Tongue (tissue), 2 donors: ENCODE measurements around the gene TBC1D19. TPM values are rescaled to one million over a fixed set of nuclear protein-coding genes. Genes with fewer than 3 reads are reported as not detected.
"Not testable (repeated sequence)": the region's sequence is repeated elsewhere in the genome, so short reads cannot be mapped to it uniquely, and the experiment has no call there.

Experiments used
- DNase-seq: peaks from one replicate; pipeline ENCODE4 v3.0.0-alpha.2; 2015
- total RNA-seq: library from RNA; depleted of rRNA; stranded (reverse); fragments of >200 nt; gene quantifications from one replicate; pipeline ENCODE4 v1.2.3, GENCODE V29; 2014

Gene TBC1D19
- total RNA-seq, 1 donor from 2014 or later: 40.3 TPM

DNA sequence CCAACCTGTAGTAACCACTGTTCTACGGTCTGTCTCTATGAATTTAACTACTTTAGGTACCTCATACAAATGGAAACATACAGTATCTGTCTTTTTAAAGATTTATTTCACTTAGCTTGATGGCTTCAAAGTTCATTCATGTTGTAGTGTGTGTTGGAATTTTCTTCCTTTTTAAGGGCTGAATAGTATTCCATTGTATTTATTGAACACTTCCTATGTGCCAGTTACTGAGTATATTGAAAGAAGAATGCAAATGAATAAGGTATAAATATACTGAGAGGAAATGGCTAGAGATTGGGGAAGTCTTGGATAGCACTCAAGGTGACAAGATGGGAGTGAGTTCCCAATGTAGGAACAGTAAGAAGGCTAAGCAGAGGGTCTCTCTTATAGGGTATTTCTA, 17.3 kb downstream of the TBC1D19 start:
- no peak for DNase-seq

DNA sequence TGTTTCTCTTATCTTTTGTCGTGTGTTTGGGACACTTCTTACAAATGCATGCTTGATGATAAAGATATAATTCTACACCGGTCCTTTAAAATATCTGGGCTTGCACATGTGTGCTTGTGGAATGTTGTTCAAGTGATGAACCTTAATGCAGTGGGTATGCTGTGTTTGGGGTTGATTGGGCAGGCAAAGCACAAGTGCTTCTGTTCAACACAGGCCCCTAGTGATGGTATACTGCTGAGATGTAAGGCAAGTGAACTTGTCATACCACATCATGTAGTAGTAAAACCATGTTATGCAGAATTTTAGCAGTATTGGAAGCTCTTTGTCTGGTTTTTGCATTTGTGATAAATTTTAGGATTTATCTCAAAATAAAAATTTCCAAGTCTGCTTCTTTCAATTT, 23.9 kb downstream of the TBC1D19 start:
- DNase-seq: no peak

DNA sequence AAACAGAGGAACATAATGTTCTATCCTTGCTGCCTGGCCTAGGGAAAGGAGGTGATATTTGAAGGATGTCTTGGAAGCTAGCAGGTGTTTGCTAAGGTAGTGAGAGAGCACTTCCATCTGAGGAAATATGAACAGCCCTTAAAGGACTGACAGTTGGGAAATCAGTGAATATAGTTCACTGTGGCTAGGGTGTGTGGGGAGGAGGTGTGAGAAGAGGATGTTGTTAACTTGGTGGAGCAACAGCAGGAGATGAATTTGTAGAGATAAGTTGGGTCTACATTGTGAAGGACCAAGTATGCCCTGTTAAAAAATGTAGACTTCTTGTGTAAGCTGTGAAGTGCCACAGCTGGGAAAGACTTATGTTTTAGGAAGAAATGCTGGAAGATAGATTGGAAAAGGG, 25.5 kb downstream of the TBC1D19 start:
- DNase-seq: no peak

DNA sequence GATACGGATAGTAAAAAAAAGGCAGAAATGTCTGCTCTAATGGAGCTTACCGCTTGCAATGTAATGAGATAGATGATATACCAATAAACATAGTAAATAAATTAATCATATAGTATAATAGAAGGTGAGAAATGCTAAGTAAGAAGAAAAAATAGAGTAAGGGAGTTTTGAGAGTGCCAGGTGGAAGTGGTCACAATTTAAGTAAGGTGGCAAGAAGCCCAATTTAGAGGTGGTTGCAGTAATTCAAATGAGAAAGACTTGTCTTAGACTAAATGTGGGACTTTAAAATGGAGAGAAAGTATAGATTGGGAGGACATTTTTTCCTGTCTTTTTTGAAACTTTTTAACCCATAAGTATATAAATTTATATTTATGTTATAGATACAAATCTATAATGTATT, 26.0 kb downstream of the TBC1D19 start:
- DNase-seq: no peak

DNA sequence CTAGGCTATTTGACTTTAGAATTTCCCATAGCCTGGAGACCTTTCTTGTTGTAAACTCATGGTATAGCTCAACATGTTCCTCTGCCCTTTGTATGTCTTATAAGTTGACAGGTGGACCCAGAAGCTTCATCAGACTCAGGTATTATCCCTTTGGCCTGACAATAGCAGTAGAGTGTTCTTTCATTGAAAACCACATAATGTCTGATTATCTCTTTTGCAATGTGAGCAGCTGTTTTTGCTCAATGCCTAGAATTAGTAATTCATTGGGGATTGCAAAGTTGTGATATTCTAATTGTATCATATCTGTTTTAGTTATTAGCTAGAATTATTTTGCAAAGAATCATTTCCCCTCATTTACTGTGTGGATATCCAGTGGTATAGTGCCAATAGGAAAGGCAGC, 27.5 kb downstream of the TBC1D19 start:
- DNase-seq: no peak

DNA sequence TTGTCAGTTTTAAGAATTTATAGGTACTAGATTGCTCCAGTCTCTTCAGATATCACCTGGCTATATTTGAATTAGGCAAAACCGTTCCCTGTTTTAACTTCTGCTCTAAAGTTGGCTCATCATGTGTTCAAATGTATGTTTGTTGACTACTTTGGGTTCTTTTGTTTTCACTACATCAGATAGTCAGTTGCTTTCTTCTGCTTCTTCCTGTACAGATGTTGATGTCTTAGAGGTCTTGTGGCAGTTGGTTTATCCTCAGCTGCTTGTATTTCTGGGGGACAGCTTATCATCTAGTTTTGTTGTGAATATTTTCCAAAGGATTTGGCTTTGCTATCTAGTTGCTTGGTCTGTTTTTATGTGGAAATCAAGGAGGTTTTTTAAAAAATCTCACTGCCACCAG, 28.0 kb downstream of the TBC1D19 start:
- no peak for DNase-seq

DNA sequence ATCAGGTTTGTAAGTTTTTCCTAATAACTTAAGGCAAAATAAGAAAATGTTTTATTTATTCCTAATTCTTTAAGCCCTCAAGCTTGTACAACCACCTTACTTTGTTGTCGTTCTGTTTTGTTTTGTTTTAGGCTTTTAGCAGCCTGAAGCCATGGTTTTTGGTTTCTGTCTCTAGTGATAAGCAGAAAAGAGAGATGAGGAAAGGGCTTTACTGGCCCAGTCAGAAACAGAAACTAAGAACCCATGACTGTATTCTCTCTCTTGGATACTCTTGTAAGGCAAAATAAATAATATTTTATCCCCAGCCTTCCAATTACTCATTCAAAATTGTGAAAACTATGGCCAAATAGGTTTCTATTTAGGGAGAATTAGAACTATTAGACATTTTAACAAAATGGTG, 29.4 kb downstream of the TBC1D19 start:
- DNase-seq: no peak

DNA sequence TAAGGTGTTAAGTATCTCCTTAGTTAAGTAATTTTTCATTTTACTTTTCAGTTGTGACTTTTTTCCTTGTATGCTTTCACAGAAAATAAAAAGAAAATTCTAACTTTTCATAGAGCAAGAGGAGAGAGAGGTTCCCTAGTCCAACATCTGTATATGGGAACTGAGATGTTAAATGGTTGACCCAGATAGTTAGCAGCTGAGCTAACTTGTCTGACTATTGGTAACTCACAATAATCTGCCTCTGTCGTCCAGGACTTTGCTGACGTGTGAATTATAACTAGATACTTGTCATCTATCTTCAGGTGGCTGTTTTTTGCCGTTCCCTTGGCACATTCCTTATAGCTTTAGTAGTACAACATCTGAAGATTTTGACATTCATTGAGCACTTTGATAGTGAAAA, 29.9 kb downstream of the TBC1D19 start:
- DNase-seq: no peak

DNA sequence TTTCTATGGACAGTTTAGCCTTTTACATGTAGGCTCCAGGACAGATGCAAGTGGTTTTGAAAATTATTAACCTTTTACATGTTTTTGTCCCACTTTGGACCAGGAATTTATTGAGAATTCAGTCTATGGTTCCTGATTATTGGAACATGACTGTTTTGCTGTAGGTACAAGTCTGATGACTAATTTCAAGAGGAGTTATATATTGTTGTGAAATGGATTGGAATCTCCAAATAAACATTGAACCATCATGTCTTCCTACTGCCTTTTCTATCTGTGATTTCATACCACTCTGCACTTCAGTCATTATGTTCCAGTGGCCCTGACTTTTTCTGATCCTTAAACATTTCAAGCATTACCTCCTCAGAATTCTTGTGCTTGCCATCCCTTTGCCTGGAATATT, 35.9 kb downstream of the TBC1D19 start:
- DNase-seq: no peak

DNA sequence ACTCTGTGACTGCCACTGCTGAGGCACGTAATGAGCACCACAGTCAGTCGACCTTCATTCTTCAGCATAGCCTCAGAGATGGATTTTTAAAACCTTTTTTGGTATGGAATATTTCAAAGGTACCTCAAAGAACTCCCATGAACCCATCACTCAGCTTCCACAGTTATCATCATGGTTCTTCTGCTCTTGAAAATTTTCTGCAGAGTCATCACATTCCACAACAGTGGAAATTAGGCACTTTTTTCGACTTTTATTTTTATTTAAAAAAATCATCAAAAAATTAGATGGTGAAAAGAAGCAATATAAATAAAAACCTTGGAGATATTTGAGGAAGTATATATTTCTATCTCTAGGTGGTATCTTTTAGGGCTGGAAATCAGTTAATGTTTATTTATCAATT, 37.5 kb downstream of the TBC1D19 start:
- no peak for DNase-seq

DNA sequence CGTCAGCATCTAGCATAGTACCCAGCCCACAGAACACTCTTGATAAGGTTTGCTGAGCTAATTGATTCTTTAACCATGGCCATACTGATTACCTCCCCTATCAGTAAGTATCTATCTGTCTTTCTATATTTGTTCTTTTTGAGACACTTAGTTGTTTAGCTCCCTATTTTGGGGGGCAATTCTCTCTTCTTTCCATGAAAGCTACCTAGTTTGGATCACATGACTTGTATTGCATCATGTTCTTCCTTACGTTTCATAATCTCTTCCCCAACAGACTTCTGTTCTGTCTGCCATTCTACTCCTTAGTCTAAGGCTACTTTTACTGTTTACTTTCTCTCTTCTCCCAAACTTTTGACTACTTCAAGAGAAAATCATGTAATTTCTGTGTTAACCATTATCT, 39.0 kb downstream of the TBC1D19 start:
- DNase-seq: no peak

DNA sequence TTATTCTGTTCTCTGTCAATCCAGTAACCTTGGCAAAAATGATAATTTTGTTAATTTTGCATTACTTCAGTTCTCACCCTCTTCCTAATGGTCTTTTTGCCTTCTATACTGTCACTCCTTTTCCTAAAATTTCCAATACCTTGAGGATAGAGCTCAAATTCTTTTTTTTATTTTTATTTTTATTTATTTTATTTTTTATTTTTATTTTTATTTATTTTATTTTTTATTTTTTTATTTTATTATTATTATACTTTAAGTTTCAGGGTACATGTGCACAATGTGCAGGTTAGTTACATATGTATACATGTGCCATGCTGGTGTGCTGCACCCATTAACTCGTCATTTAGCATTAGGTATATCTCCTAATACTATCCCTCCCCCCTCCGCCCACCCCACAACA, 42.8 kb downstream of the TBC1D19 start:
- DNase-seq: not testable (repeated sequence)

DNA sequence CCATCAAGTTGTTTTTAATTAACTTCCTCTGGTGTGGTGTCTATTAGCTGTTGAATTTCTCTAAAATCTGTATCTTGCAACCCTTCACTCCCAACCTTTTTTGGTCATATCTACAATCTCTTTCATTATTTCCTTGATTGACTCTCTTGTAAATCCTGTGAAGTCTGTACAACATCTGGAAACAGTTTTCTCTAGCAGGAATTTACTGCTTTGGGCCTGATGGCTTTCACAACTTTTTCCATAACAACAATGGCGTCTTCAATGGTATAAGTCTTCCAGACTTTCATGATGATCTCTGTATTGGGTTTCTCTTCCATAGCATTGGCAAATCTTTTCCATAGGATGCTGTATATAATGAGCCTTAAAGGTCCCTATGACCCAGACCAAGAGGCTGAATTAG, 49.0 kb downstream of the TBC1D19 start:
- DNase-seq: no peak

DNA sequence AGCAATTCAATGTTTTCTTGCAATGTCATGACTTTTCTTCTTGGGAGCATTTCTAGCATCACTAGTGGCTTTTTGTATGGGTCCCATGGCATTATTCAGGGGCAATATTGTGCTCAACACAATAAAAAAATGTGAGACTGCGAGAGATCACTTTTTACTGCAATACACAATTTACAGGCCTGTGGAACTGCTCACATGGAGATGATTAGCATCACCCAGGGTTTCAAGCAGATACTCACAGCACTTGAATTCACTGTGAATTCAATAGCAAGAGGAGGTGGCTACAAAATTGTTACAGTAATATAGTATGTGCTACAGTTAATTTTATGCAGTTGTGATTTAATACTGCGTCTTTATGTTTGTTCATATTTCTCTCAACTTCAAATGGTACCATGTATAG, 50.4 kb downstream of the TBC1D19 start:
- DNase-seq: no peak

DNA sequence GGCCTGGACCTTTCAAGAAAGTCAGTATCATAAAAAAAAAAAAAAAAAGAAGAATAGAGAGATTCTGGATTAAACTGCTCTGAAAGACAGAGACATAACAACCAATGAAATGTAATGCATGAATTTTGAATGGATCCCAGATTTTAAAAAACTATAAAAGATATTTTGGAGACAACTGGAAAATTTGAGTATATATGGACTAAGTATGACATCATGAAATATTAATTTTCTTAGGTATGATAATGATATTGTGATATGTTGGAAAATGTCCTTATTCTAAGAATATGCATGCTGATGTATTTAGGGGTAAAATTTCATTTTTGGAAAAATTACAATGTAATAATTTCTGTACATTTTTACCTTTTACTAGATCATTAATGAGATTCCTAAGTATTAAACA, 52.6 kb downstream of the TBC1D19 start:
- no peak for DNase-seq

DNA sequence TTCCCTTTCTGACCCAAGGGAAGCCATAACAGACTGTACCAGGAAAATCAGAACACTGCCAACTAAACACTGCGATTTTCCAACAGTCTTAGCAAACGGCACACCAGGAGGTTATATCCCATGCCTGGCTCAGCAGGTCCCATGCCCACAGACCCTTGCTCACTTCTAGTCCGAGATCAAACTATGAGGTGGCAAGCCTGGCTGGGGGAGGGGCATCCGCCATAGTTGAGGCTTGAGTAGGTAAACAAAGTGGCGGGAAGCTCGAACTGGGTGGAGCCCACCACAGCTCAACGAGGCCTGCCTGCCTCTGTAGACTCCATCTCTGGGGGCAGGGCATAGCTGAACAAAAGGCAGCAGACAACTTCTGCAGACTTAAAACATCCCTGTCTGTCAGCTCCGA, 56.8 kb downstream of the TBC1D19 start:
- not testable (repeated sequence) for DNase-seq

DNA sequence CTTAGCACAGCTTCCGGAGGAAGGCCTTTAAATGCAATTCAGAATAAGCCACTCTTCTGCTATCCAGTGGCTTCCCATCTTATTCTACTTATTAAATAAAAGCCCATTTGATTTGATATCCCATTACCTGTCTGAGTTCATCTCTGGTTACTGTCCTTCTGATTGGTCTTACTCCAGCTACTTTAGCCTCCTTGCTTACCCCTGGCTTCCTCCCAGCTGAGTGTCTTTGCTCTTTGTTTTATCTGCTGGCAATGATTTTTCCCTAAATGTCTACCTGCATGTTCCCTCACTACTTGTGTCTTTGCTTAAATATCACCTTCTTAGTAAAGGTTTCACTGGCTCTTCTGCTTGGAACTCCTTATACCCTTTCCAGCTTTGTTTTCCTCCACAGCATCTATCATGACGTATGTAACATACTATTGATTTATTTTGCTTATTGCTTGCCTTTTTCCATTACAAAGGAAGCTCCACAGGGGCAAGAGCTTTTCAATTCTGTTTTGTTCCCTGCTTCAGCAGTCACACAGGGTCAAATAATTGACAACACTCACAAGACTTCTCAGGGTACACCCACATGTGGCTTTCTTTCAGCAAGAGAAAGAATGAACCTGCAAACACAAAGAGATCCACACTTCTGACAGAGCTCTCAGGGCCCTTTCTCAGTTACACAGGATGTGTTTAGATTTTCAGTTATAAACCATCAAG, 63.8 kb downstream of the TBC1D19 start:
- no peak for DNase-seq

DNA sequence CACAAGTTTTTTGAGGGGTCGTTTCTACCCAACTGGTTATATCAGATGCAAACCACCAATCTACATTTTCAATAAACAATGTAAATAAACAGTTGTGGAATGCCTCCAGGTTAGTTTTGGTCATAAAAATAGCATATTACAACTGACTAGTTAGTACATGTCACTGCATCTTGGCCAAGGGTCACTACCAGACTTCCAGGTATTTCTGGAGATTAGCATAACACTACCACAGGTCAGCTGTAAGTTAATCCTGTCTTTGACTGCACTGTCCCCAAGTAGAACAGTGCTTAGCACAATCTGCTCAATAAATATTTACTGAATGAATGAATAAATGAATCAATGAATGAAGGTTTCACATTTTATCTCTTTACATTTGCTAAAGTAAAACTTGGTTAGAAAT, 64.4 kb downstream of the TBC1D19 start:
- DNase-seq: no peak

DNA sequence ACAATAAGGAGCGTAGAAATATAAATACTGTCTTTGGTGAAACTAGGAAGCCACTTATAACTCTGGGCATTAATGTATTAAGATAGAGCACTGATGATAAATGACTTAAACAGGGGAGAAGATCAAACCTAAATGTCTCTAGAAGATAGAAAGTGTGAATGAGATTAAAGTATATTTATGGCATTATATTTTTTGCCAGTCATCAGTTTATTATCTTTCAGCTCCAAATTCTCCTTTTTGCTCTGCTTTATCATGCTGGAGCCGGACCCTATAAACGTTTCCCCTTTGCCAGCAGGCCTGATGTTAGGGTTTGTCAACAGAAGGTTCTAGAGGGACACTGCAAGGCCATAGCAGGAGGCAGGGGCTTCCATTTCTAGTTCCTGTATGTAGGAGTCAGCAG, 76.4 kb downstream of the TBC1D19 start:
- no peak for DNase-seq

DNA sequence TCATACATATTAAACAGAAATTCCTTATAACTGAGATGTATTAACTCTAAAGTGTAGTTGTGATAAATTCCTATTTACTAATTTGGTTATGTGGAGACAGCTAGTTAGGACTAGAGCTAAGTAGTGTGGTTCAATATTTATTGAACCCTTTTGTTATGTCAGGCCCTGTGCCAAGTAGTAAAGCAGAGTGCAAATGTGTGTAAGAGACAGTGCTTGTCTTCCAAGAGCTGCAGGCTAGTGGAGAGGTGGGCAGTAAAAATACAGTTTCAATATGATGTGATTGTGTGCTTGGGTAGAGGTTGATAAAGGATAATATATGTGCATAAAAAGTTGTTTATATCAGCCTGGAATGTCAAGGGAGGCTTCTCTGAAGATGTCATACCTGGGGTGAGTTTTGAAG, 80.0 kb downstream of the TBC1D19 start:
- DNase-seq: no peak

DNA sequence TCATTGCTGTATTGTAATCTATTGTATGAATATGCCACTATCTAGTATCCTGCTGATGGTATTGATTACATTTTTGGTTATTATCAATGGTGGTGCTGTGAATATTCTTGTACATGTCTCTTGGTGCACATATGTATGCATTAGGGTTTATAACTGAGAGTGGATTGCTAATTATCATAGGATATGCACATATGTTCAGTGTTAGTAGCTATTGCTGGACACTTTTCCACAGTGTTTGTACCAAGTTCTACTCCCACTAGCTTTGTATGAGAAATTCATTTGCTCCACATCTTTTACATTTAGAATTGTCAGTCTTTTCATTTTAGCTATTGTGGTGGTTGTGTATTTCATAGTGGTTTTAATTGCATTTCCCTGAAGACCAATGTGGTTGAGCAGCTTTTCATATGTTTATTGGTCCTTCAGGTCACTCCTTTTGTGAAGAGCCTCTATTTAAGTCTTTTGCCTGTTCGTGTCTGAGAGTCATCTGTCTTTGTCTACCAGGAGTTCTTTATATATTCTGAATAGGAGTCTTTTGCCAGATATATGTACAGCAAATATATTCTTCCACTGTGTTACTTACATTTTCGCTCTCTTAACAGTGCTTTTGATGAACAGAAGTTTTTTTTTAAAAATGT, 87.1 kb downstream of the TBC1D19 start:
- no peak for DNase-seq

DNA sequence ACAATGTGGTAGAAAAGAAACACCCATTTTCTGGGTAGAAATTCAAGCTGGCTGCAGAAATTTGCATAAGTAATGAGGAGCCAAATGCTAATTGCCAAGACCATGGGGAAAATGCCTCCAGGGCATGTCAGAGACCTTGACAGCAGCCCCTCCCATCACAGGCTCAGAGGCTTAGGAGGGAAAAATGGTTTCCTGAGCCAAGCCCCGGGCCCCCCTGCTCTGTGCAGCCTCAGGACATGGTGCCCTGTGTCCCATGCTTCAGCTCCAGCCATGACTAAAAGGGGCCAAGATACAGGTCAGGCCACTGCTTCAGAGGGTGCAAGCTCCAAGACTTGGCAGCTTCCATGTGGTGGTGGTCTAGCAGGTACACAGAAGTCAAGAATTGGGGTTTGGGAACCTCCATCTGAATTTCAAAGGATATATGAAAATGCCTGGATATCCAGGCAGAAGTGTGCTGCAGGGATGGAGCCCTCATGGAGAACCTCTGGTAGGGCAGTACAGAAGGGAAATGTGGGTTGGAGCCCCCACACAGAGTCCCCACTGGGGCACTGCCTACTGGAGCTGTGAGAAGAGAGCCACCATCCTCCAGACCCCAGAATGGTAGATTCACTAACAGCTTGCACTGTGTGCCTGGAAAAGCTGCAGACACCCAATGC, 95.3 kb downstream of the TBC1D19 start:
- not testable (repeated sequence) for DNase-seq

DNA sequence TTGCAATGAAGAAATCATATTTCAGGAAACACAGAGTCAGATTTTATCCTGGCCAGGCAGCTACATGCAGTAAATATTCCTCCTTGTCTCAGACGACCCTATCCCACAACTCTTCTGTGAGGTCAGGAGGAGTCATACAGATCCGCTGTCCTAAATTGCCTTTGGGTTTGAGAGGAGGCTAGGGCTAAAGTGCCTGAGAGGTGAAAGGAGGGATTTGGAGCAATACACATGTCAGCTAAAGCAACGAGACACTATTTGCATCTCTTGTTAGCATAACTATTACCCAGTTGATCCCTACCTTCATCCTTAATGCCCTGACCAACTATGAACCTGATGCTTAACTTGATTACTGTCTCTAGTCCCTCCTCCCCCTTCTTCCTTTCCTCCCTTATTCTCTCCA, 98.6 kb downstream of the TBC1D19 start:
- DNase-seq: no peak

DNA sequence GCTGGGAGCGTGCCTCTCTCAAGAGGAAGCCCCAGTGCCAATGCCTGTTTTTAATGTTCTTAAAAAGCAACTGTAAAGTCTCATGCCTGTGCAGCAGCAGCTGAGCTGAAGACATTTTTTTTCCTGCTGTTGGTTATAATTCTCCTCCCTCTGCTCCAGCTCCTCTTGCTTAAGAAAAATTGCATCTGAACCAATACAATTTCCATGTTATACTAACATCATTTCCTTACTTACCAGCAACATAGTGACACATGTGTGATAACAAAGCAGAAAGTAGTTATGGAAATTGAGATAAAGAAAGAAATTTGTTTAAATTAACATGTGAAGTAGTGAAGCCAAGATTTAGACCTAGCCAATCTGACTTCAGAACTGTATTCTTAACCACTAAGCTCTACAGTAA, 101.4 kb downstream of the TBC1D19 start:
- DNase-seq: peak; percentile 3
